A673 (cell line): ENCODE measurements around the gene MAML2.

ENCODE experiments used
- CTCF ChIP-seq: fragments of 300-800, 200-600 bp; sonication (generic); conservative IDR thresholded peaks from 2 replicates; pipeline ENCODE4 v1.5.1; 2017; ENCODE audit warnings: low read depth, mild to moderate bottlenecking, antibody characterized with exemption, low read length, moderate library complexity, mixed read lengths
- EZH2 ChIP-seq: fragments of 200-600 bp; sonication (generic); IDR thresholded peaks from 2 replicates; pipeline ENCODE4 v1.6.1; 2017; ENCODE audit warnings: borderline replicate concordance, low read depth, mild to moderate bottlenecking, mixed read lengths, antibody characterized with exemption, low read length; ENCODE audit not compliant: poor library complexity, severe bottlenecking

GRCh38 chr11:96109331-96110030, 233.5 kb downstream of the MAML2 start:
- no peak for TF ChIP-seq CTCF
- no peak for TF ChIP-seq EZH2
